ENCODE measurements around the gene COL9A1.

DNA sequence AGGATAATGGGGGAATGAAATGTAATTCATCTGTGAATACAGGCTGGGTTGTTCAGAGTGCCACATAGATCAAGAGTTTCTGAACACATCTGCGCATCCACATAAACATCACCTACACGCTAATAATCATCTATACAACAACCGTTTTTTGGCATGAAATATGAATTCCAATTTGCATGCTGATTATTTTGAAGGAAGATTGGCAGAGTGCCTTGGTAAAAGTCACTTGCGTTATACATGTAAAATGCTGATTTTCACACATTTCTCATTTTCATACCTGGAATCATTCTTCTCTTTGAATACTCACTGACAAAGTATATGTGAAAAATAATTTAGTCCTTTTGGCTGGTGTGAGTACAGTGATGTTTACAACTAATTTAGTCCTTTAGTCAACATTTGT, 17.7 kb downstream of the COL9A1 start:
- TF ChIP-seq, protein P1, sequence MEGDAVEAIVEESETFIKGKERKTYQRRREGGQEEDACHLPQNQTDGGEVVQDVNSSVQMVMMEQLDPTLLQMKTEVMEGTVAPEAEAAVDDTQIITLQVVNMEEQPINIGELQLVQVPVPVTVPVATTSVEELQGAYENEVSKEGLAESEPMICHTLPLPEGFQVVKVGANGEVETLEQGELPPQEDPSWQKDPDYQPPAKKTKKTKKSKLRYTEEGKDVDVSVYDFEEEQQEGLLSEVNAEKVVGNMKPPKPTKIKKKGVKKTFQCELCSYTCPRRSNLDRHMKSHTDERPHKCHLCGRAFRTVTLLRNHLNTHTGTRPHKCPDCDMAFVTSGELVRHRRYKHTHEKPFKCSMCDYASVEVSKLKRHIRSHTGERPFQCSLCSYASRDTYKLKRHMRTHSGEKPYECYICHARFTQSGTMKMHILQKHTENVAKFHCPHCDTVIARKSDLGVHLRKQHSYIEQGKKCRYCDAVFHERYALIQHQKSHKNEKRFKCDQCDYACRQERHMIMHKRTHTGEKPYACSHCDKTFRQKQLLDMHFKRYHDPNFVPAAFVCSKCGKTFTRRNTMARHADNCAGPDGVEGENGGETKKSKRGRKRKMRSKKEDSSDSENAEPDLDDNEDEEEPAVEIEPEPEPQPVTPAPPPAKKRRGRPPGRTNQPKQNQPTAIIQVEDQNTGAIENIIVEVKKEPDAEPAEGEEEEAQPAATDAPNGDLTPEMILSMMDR (IDR thresholded peaks at IDR 0.05), result no peak
- TF ChIP-seq EZH2 (IDR thresholded peaks at IDR 0.05) (no peak), EZH2phosphoT487 (IDR thresholded peaks at IDR 0.05) (no peak)
